Activated CD8-positive, alpha-beta T cell treated with anti-CD3 and anti-CD28 coated beads, Interleukin-2, amount 10 ng/mL, durations not matched to agents 7 days and 5 days (primary cell): ENCODE data around the gene PRKCA. TPM values are rescaled to one million over a fixed set of nuclear protein-coding genes. Genes with fewer than 3 reads are reported as not detected.

Source experiments
- ATAC-seq: fragments of 150-1000 bp; cut with Tn5 transposase; one replicate; pipeline ENCODE4 v1.10.0; 2021; ENCODE audit warnings: moderate library complexity
- CTCF ChIA-PET: fragments of 350-600 bp; sonication (Branson Sonifier 250); formaldehyde crosslinking; loops from one replicate; lab custom pipeline; 2021; ENCODE audit warnings: antibody characterized with exemption; lab: Charles Lee
- POLR2A ChIA-PET: fragments of 350-600 bp; sonication (Branson Sonifier 250); formaldehyde crosslinking; loops from one replicate; lab custom pipeline; 2021; ENCODE audit warnings: antibody characterized with exemption; lab: Charles Lee
- DNase-seq: peaks from one replicate; pipeline ENCODE4 v3.0.0-alpha.2; 2020
- H3K27ac Mint-ChIP-seq: one replicate; pipeline ENCODE4 v1.8.0; 2021; ENCODE audit warnings: mild to moderate bottlenecking, mixed read lengths
- H3K27me3 Mint-ChIP-seq: one replicate; pipeline ENCODE4 v1.8.0; 2021; ENCODE audit warnings: low read depth, mixed read lengths
- H3K36me3 Mint-ChIP-seq: one replicate; pipeline ENCODE4 v1.8.0; 2021; ENCODE audit warnings: low read depth, mixed read lengths
- H3K4me1 Mint-ChIP-seq: one replicate; pipeline ENCODE4 v1.8.0; 2021; ENCODE audit warnings: low read depth, mixed read lengths
- H3K4me3 Mint-ChIP-seq: one replicate; pipeline ENCODE4 v1.8.0; 2021; ENCODE audit warnings: mild to moderate bottlenecking, mixed read lengths
- H3K9me3 Mint-ChIP-seq: one replicate; pipeline ENCODE4 v1.8.0; 2022; ENCODE audit warnings: mixed read lengths; ENCODE audit not compliant: insufficient read depth
- total RNA-seq, 2 experiments: library from RNA; stranded (reverse); gene quantifications; one replicate each; pipeline ENCODE4 v1.2.3, GENCODE V29; 2021

Gene PRKCA
- total RNA-seq, 2 experiments from 2014 or later = 74.1 to 76.9 TPM

DNA sequence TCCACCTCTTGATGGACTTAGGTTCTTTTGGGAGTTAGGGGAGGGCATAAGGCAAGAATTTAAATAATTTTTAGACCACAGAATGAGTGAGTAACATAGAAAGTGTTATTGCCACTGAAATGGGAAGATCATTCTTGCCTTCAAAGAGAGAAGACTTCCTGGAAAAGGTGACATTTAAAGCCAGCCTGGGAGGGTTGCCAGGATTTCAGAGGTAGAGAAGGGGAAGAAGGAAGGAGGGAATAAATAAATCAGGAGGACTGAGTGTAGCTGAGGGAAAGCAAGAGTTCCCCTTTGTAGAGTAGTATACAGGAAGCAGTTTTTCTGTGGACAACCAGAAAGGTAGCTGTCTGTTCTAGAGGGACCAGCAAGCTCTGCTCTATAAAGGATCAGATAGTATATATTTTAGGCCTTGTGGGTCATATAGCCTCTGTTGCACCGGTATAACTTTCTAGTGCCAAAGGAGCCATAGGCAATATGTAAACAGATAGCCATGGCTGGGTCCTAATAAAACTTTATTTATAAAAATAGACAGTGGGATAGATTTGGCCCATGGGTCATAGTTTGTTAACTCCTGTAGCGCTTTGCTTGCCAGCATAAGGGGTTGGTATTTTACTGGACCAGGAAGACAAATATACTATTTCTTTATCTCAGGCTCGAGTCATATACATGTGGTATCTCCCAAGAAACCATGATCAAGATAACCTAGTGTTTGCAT, 385.3 kb downstream of the PRKCA start:
- H3K27me3 Mint-ChIP-seq = no peaks in the 10 kb centered on the region
- ChIA-PET CTCF (interaction anchor here (1.7 to 2.0 kb wide), 2 partner anchors 8 to 121 kb away, joined by 5 read pairs; no protein-coding TSS in a partner anchor), POLR2A (no interaction called here)
- no peaks in the 10 kb centered on the region for H3K9me3 Mint-ChIP-seq
- H3K4me3 Mint-ChIP-seq = no peak overlapping the region
- H3K36me3 Mint-ChIP-seq = peaks cover 53% of the 10 kb centered on the region
- H3K4me1 Mint-ChIP-seq = peaks cover 14% of the 10 kb centered on the region
- no peak overlapping the region for H3K27ac Mint-ChIP-seq
- DNase-seq = no peak
- ATAC-seq = no peak

DNA sequence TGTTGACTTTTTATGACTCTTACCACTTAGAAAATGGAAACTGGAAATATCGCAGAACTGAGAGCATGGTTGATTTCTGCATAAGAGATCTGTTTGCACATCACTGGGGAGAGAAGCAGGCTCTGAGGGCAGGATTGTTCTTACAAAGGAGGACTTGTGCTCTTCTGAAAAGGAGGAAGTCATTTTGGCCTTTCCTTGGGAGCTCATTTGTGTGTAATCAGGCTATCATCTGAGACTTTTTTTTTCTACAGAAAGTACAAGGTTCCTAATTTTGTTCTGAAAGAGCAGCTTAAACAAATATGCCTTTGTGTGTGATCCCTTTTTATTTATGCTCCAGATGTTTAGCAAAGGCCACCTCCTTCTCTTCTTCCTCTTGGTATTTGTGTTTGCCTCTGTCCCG, 386.8 kb downstream of the PRKCA start:
- DNase-seq (no peak), ATAC-seq (no peak)
- POLR2A ChIA-PET = no interaction called here
- Mint-ChIP-seq H3K4me3 (no peak overlapping the region), H3K4me1 (peaks cover 14% of the 10 kb centered on the region), H3K9me3 (no peaks in the 10 kb centered on the region), H3K27me3 (no peaks in the 10 kb centered on the region), H3K36me3 (peaks cover 61% of the 10 kb centered on the region), H3K27ac (no peak overlapping the region)
- CTCF ChIA-PET = no interaction called here

DNA sequence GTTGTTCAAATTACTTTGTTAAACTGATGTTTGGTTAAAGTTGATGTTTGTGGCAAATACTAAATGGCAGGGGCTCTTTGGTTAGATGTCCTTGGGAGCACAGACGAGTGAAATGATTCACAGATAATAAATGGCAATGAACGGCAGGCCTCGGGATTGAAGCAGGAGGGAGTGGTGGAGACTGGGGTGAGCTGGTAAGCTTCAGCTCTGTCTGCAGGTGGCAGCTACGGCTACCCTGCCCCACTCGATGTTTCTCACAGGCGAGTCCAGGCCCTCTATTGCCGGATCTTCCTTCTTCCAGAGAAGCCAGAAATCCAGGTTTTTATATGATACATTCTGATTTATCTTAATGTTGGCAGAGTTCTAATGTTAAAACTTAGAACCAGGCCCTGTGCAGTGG, 387.8 kb downstream of the PRKCA start:
- POLR2A ChIA-PET = no interaction called here
- Mint-ChIP-seq H3K36me3 (peaks cover 69% of the 10 kb centered on the region), H3K9me3 (no peaks in the 10 kb centered on the region), H3K27me3 (no peaks in the 10 kb centered on the region), H3K27ac (no peak overlapping the region), H3K4me3 (no peak overlapping the region), H3K4me1 (peaks cover 14% of the 10 kb centered on the region)
- CTCF ChIA-PET = interaction anchor here (1.2 kb wide), 1 partner anchor 16 kb away, joined by 4 read pairs; no protein-coding TSS in a partner anchor
- ATAC-seq = no peak
- DNase-seq = no peak

DNA sequence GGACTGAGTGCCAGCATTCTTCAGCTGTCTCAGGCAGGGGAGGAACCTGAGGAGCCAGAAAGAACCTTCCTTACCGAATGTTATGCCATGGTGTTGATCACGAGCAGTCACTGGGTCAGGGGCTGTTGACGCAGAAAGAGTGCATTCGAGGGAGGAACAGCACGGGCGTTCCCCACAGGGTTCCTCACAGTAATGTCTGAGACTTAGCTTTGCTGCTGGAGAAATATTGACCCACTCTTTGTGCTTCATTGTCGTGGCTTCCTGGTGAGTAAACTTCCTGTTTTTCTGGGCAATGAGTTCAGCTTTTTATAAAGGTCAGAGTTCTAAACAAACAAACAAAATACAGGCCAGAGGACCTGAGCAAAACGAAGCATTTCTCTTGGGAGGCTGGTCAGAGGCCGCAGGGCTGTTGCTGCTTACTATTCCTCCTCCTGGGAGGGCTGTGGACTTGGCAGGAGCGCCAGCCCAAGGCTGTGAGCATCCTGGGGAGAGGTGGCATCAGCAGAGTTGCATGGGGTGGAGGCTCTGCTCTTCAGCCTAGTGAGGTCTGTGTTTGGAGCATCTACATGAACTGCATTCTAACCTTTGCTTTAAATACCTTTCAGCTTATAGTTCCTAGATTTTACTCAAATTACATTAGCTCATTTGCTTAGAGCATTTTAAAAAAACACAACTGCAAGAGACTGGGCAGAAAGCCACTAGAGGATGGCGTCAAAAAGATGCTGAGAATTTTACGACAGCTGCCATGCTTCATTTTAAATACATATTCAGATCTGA, 389.4 kb downstream of the PRKCA start:
- no peak overlapping the region for H3K4me3 Mint-ChIP-seq
- peak overlapping the region; percentile 74 for H3K27ac Mint-ChIP-seq
- no peaks in the 10 kb centered on the region for H3K9me3 Mint-ChIP-seq
- ChIA-PET CTCF (no interaction called here), POLR2A (no interaction called here)
- DNase-seq = no peak
- H3K36me3 Mint-ChIP-seq = peaks cover 82% of the 10 kb centered on the region
- no peaks in the 10 kb centered on the region for H3K27me3 Mint-ChIP-seq
- H3K4me1 Mint-ChIP-seq = peaks cover 14% of the 10 kb centered on the region
- no peak for ATAC-seq

DNA sequence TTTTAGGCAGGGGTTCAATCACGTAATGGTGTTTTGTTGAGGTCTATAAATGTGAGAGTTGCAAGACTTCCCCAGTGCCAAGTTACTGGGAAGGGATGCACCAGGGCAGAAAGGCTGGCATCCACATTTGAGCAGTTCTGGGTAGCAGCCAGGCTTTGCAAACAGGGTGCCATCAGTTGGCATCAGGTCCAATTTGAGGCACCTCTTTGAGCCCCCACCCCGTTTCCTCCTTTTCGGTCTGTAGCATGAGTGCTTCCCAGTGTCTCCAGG, 389.9 kb downstream of the PRKCA start:
- POLR2A ChIA-PET = no interaction called here
- H3K36me3 Mint-ChIP-seq = peaks cover 84% of the 10 kb centered on the region
- DNase-seq (no peak), ATAC-seq (no peak)
- H3K4me3 Mint-ChIP-seq = no peak overlapping the region
- H3K27me3 Mint-ChIP-seq = no peaks in the 10 kb centered on the region
- H3K4me1 Mint-ChIP-seq = peaks cover 14% of the 10 kb centered on the region
- no peaks in the 10 kb centered on the region for H3K9me3 Mint-ChIP-seq
- CTCF ChIA-PET = no interaction called here
- peak overlapping the region; percentile 6 for H3K27ac Mint-ChIP-seq

DNA sequence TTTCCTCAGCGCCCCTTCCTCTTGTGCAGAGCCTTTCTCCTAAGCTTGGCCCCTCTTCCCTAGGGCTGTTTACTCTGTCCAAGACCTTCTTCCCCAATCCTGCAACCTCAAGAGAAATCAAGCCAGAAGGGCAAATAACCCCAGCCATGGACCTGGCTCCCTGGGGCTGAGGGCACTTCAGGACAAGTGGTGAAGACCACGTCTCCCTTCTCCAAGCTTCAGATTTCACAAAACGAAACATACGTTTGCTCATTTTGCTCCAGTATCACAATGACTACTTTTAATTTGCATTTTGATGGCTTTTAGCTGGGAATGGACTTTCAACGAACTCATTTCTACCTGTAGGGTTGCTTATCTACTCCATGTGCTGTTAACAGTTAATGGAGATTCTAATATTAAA, 392.7 kb downstream of the PRKCA start:
- ChIA-PET CTCF (interaction anchor here (0.9 to 1.2 kb wide), 3 partner anchors 8 to 20 kb away, joined by 3 to 5 read pairs (median 4); no protein-coding TSS in a partner anchor), POLR2A (interaction anchor here (0.6 kb wide), 1 partner anchor 777 kb away, joined by 3 read pairs; no protein-coding TSS in a partner anchor)
- H3K27ac Mint-ChIP-seq = no peak overlapping the region
- no peaks in the 10 kb centered on the region for H3K27me3 Mint-ChIP-seq
- no peak overlapping the region for H3K4me3 Mint-ChIP-seq
- peaks cover 83% of the 10 kb centered on the region for H3K36me3 Mint-ChIP-seq
- H3K9me3 Mint-ChIP-seq = peaks cover 8% of the 10 kb centered on the region
- no peak for DNase-seq
- no peak for ATAC-seq
- H3K4me1 Mint-ChIP-seq = peaks cover 12% of the 10 kb centered on the region

DNA sequence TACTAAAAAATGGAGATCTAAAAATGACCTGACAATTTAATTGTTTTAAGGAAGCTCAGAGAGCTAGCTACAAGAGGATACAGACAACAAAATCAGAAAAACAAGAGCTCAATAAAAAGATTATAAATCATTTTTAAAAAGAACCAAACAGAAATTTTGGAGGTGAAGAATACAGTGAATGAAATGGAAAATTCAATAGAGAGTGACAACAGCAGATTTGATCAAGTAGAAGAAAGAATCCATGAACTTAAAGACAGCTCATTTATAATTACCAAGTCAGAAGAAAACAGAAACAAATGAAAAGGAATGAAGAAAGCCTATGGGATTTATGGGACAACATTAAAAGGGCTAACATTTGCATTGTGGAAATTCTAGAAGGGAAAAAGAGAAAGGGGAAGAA, 395.9 kb downstream of the PRKCA start:
- H3K27me3 Mint-ChIP-seq = no peaks in the 10 kb centered on the region
- H3K4me1 Mint-ChIP-seq = no peaks in the 10 kb centered on the region
- peaks cover 8% of the 10 kb centered on the region for H3K9me3 Mint-ChIP-seq
- ChIA-PET CTCF (interaction anchor here (1.2 kb wide), 1 partner anchor 24 kb away, joined by 3 read pairs; no protein-coding TSS in a partner anchor), POLR2A (no interaction called here)
- no peak overlapping the region for H3K4me3 Mint-ChIP-seq
- DNase-seq (no peak), ATAC-seq (no peak)
- no peak overlapping the region for H3K27ac Mint-ChIP-seq
- H3K36me3 Mint-ChIP-seq = peaks cover 72% of the 10 kb centered on the region

DNA sequence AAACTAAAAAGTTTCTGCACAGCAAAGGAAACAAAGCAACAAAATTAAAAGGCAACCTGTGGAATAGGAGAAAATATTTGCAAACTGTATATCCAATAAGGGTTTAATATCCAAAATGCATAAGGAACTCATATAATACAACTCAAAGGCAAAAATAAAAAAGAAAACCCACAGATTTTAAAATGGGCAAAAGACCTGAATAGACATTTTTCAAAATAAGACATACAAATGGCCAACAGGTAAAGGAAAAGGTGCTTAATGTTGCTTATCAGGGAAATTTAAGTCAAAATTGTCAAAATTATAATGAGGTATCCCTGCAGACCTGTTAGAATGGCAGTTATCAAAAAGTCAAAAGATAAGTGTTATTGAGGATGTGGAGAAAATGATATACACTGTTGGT, 399.0 kb downstream of the PRKCA start:
- Mint-ChIP-seq H3K4me1 (peaks cover 12% of the 10 kb centered on the region), H3K27ac (no peak overlapping the region), H3K27me3 (no peaks in the 10 kb centered on the region), H3K4me3 (no peak overlapping the region), H3K36me3 (peaks cover 47% of the 10 kb centered on the region), H3K9me3 (peaks cover 8% of the 10 kb centered on the region)
- no peak for ATAC-seq
- POLR2A ChIA-PET = no interaction called here
- DNase-seq = no peak
- CTCF ChIA-PET = no interaction called here

DNA sequence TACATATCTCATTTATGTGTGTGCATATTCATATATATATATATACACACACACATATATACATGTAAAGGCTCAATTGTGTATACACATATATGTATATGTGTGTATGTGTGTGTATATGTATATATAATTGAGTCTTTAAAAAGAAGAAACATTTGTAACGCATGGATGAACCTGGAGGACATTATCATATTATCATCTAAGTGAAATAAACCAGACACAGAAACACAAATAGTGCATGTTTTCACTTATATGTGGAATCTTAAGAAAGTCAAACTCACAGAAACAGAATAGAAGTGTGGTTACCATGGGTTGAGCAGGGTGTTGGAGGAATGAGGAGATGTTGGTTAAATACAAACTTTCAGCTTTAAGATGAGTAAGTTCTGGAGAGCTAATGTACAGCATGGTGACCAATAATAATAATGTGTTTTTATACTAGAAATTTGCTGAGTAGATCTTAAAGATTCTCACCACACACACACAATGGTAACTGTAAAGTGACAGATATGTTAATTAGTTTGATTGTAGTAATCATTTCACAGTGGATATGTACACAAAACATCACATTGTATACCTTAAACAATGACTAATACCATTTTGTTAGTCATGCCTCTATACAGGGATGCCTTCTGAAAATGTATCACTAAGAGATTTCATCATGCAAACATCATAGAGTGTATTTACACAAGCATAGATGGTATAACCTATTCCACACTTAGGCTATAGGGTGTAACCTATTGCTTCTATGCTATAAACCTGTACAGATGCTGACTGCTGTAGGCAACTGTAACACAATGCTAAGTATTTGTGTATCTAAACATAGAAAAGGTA, 399.9 kb downstream of the PRKCA start:
- DNase-seq = no peak
- CTCF ChIA-PET = no interaction called here
- H3K4me1 Mint-ChIP-seq = peaks cover 12% of the 10 kb centered on the region
- no peaks in the 10 kb centered on the region for H3K27me3 Mint-ChIP-seq
- no peak overlapping the region for H3K27ac Mint-ChIP-seq
- POLR2A ChIA-PET = no interaction called here
- peaks cover 8% of the 10 kb centered on the region for H3K9me3 Mint-ChIP-seq
- ATAC-seq = no peak
- peaks cover 38% of the 10 kb centered on the region for H3K36me3 Mint-ChIP-seq
- H3K4me3 Mint-ChIP-seq = no peak overlapping the region

DNA sequence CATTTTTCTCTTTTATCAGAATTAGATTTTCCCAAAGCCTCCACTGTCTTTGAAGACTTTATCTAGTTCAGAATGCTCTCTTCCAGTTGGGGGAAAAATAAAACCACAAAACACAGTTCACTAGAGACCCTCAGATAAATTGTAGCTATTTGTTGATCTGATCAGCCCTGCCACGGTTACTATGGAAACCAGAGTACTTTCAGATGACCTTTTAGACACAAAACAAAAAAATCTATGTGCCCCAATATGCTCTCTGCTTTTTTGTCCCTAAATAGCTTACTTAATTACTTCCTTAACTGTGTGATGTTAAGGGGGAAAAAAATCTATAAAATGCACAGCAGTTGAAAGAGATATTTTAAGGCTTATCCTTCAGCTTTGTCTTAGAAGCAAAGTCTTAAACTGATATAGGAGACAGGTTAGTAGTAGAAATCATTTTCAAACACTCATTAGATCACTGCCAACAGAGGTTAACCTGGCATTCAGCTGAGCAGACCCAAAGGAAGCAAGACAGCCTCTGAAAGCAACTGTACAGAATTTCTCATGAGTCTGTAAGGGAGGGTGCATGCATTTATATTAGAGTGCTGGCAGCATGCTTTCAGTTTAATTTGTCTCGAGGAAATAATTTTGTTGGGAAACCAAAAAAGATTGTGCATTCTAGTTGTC, 402.6 kb downstream of the PRKCA start:
- H3K27me3 Mint-ChIP-seq = no peaks in the 10 kb centered on the region
- no peaks in the 10 kb centered on the region for H3K9me3 Mint-ChIP-seq
- H3K27ac Mint-ChIP-seq = peak overlapping the region; percentile 12
- DNase-seq (no peak), ATAC-seq (no peak)
- CTCF ChIA-PET = interaction anchor here (0.5 to 1.5 kb wide), 6 partner anchors 8 to 1381 kb away, joined by 3 to 7 read pairs (median 4); no protein-coding TSS in a partner anchor
- peaks cover 15% of the 10 kb centered on the region for H3K4me1 Mint-ChIP-seq
- no peak overlapping the region for H3K4me3 Mint-ChIP-seq
- peaks cover 23% of the 10 kb centered on the region for H3K36me3 Mint-ChIP-seq
- POLR2A ChIA-PET = no interaction called here

DNA sequence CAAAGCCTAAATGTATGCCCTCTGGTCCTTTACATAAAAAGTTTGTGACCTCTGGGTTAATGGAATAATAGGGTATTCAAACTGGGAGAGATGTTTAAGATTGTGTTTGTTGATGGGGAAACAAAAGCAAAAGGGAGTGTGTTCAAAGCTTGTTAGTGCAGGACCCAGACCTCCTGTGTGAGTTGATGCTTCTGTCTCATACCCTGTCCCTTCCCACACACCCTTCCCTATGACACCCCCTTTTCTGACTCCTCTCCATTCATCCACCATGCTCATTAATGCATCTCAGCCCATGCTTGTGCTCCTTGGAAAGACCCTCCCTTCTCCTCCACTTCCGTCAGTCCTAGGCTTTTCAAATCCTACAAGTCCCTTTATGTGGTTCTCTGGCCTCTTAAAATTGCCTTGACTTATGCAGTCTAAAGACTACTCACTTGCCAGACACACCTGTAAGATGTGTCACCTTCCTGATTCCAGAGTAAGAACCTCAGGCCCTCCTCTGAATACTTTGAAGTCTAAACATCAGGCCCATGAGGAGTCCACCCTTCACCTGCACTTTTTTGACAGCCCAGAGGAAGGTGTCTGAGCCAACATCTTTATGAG, 404.5 kb downstream of the PRKCA start:
- ChIA-PET POLR2A (no interaction called here), CTCF (no interaction called here)
- H3K27ac Mint-ChIP-seq = no peak overlapping the region
- DNase-seq (no peak), ATAC-seq (no peak)
- peaks cover 30% of the 10 kb centered on the region for H3K4me1 Mint-ChIP-seq
- H3K27me3 Mint-ChIP-seq = no peaks in the 10 kb centered on the region
- no peaks in the 10 kb centered on the region for H3K9me3 Mint-ChIP-seq
- peaks cover 17% of the 10 kb centered on the region for H3K36me3 Mint-ChIP-seq
- no peak overlapping the region for H3K4me3 Mint-ChIP-seq
